ENCODE data around the gene PPP6R1.

The PPP6R1 gene

GRCh38 chr19:55231391-55232285 lies 27.2 kb downstream of the PPP6R1 start:
- no peak for DNase-seq (ENCODE audit: low read depth)
- H3K4me3 ChIP-seq (ENCODE audit: low read depth, low read length): no peak overlapping the region
- TF ChIP-seq CTCF (conservative IDR thresholded peaks at IDR 0.05; ENCODE audit: low read depth, low read length): no peak

GRCh38 chr19:55230780-55231179 lies 28.0 kb downstream of the PPP6R1 start:
- H3K4me3 ChIP-seq (ENCODE audit: low read depth, low read length): no peak overlapping the region
- TF ChIP-seq CTCF (conservative IDR thresholded peaks at IDR 0.05; ENCODE audit: low read depth, low read length): no peak
- DNase-seq (ENCODE audit: low read depth): no peak

GRCh38 chr19:55230329-55230728 lies 28.5 kb downstream of the PPP6R1 start:
- no peak for TF ChIP-seq CTCF (conservative IDR thresholded peaks at IDR 0.05; ENCODE audit: low read depth, low read length)
- no peak overlapping the region for H3K4me3 ChIP-seq (ENCODE audit: low read depth, low read length)
- DNase-seq (ENCODE audit: low read depth): no peak

GRCh38 chr19:55229789-55230182 lies 29.0 kb downstream of the PPP6R1 start:
- H3K4me3 ChIP-seq (ENCODE audit: low read depth, low read length): no peak overlapping the region
- DNase-seq (ENCODE audit: low read depth): no peak
- TF ChIP-seq CTCF (conservative IDR thresholded peaks at IDR 0.05; ENCODE audit: low read depth, low read length): no peak

GRCh38 chr19:55229145-55229788 lies 29.6 kb downstream of the PPP6R1 start:
- no peak for TF ChIP-seq CTCF (conservative IDR thresholded peaks at IDR 0.05; ENCODE audit: low read depth, low read length)
- no peak for DNase-seq (ENCODE audit: low read depth)
- H3K4me3 ChIP-seq (ENCODE audit: low read depth, low read length): no peak overlapping the region

GRCh38 chr19:55228403-55229031 lies 30.3 kb downstream of the PPP6R1 start, which contains the start of gene TMEM86B:
TMEM86B (minus strand) TSS chr19:55228763; CDS start chr19:55228741, 22 bp downstream.
- no peak for TF ChIP-seq CTCF (conservative IDR thresholded peaks at IDR 0.05; ENCODE audit: low read depth, low read length)
- no peak for DNase-seq (ENCODE audit: low read depth)
- no peak within 1 kb of the TSS for H3K4me3 ChIP-seq (ENCODE audit: low read depth, low read length)
